HuH-7 (cell line): ENCODE data around the gene FMN2.

ENCODE experiments used
- DNase-seq: peaks from one replicate; pipeline ENCODE4 v3.0.0; 2011; ENCODE audit warnings: low spot score

Gene FMN2

GRCh38 chr1:240199758-240200645 is 108.3 kb downstream of the FMN2 start:
- no peak for DNase-seq

- no peak for DNase-seq
Observed at GRCh38 chr1:240201931-240202330, 110.2 kb downstream of the FMN2 start.

- no peak for DNase-seq
Observed at GRCh38 chr1:240207073-240207709, 115.5 kb downstream of the FMN2 start.

GRCh38 chr1:240210026-240210425 is 118.3 kb downstream of the FMN2 start:
- no peak for DNase-seq

- DNase-seq = no peak
Observed at GRCh38 chr1:240212556-240212955, 120.9 kb downstream of the FMN2 start.

GRCh38 chr1:240217403-240217802 is 125.7 kb downstream of the FMN2 start:
- no peak for DNase-seq

- no peak for DNase-seq
Observed at GRCh38 chr1:240219104-240219503, 127.4 kb downstream of the FMN2 start.

GRCh38 chr1:240226102-240226501 is 134.4 kb downstream of the FMN2 start:
- DNase-seq = no peak

GRCh38 chr1:240230816-240231215 is 139.1 kb downstream of the FMN2 start:
- no peak for DNase-seq

GRCh38 chr1:240232530-240232929 is 140.8 kb downstream of the FMN2 start:
- DNase-seq = no peak

- no peak for DNase-seq
Observed at GRCh38 chr1:240234485-240235210, 143.0 kb downstream of the FMN2 start.

GRCh38 chr1:240235521-240236288 is 144.0 kb downstream of the FMN2 start:
- DNase-seq = no peak

- no peak for DNase-seq
Observed at GRCh38 chr1:240237305-240237721, 145.6 kb downstream of the FMN2 start.

GRCh38 chr1:240239309-240239708 is 147.6 kb downstream of the FMN2 start:
- no peak for DNase-seq

- no peak for DNase-seq
Observed at GRCh38 chr1:240241278-240241677, 149.6 kb downstream of the FMN2 start.

- no peak for DNase-seq
Observed at GRCh38 chr1:240242601-240243144, 151.0 kb downstream of the FMN2 start.

GRCh38 chr1:240244968-240245628 is 153.4 kb downstream of the FMN2 start:
- no peak for DNase-seq

- no peak for DNase-seq
Observed at GRCh38 chr1:240245629-240246020, 153.9 kb downstream of the FMN2 start.

GRCh38 chr1:240247899-240248298 is 156.2 kb downstream of the FMN2 start:
- no peak for DNase-seq

GRCh38 chr1:240254006-240254405 is 162.3 kb downstream of the FMN2 start:
- no peak for DNase-seq

- DNase-seq = no peak
Observed at GRCh38 chr1:240254778-240255291, 163.2 kb downstream of the FMN2 start.
